Skin of body (tissue), 2 donors: Measurements from ENCODE around the gene OR10H4. TPM values are rescaled to one million over a fixed set of nuclear protein-coding genes. Genes with fewer than 3 reads are reported as not detected.
"Not testable (repeated sequence)": the region's sequence is repeated elsewhere in the genome, so short reads cannot be mapped to it uniquely, and the experiment has no call there.

Experiments
- DNase-seq: peaks from one replicate; lab custom pipeline; 2025; lab: John Stamatoyannopoulos, UW
- total RNA-seq: library from RNA; depleted of rRNA; stranded (reverse); fragments of >200 nt; gene quantifications from one replicate; pipeline ENCODE4 v1.2.3, GENCODE V29; 2014

The OR10H4 gene
- total RNA-seq, 1 donor from 2014 or later = not detected

DNA sequence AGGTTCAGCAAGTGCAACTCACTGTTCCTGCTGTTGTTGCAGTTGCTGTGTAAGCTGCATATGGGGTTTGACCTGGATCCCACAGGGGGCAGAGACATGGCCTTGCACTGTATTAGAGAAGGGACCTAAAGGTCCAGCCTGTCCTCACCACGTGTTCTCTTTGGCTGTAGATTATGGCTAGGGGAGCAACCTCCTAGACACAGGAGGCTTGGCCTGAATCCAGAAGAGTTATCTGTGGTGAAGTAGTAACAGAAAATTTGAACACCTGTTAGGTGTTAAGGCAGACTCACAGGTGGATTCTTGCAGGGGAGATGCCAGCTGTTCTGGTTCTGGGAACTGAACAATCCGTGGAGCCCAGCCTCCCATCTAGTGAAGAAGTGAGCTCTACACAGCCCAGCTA, 11.0 kb upstream of the OR10H4 start:
- DNase-seq = no peak

- no peak for DNase-seq
These were observed 4.4 kb upstream of the OR10H4 start for GRCh38 chr19:15944401-15944800.

DNA sequence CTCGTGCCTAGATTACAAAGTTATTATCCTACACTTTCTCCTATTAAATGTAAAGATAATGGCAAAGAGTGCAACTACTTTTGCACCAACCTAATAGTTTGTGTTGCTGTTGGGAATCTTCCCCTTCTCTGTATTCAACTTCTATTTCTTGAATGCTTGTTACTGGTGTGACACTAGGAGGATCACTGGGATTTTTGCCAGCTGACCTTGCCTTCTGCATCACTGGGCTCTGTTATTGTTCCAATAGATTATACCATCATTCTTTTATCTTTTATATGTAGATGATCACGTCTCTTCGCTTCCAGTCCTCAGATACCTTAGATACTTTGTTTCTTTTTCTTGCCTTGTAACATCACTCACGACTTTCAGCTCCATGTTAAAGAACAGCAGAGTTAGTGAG, 3.5 kb upstream of the OR10H4 start:
- no peak for DNase-seq

DNA sequence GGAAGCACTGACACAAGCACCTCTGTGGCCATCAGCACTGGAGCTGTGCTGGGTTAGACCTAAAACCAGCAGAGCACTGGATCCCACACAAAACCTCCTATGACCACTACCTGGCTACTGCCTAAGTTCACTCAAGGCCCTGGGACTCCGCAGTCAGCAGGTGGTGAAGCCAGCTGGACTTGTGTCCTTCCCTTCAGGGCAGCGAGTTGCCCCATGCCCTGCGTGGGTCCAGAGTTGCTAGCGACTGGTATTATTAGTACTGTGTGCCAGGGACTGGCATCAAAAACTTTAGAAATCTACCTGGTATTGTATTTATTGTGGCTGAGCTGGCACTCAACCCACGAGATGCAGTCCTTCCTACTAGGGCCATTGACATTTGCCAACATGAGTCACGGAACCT, 6.0 kb downstream of the OR10H4 start:
- no peak for DNase-seq

DNA sequence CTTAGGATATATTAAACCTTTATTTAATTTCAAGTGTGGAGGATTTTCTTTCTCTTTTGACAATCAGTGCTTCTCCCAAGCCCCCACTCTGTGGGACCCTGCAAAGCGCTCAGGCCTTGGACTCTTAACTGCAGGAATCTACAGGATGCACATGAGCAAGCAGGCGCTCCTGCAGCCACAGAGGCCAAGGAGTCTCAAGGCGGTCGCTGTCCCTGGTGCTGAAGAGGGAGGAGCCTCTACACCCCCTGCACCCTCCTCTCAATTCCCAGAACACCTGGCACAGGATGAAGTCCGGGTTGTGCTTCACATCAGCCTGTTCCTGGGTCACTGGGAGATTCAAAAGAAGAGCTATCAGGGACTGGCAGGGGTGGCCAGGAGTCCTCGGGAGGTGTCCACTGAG, 13.5 kb downstream of the OR10H4 start:
- no peak for DNase-seq

DNA sequence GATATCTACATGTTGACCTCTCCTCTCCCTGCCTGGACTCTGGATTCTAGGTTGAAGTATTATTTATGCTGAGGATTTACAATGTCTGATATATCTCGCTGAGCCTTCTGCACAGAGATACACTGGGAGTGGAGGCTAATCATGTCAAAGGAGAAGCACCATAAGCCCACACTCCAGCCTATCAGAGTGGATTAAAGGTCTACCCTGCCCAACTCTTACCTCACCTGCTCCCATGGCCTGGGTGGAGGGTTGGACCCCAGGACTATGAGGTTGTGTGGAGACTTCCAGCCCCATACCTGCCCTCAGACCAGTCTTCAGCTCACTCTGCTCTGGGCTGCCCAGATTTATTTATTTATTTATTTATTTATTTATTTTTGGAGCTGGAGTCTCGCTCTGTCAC, 15.4 kb downstream of the OR10H4 start:
- DNase-seq = no peak

GRCh38 chr19:15971224-15971780, 22.5 kb downstream of the OR10H4 start:
- no peak for DNase-seq

- DNase-seq = not testable (repeated sequence)
These were observed 23.2 kb downstream of the OR10H4 start for GRCh38 chr19:15972043-15972442.

DNA sequence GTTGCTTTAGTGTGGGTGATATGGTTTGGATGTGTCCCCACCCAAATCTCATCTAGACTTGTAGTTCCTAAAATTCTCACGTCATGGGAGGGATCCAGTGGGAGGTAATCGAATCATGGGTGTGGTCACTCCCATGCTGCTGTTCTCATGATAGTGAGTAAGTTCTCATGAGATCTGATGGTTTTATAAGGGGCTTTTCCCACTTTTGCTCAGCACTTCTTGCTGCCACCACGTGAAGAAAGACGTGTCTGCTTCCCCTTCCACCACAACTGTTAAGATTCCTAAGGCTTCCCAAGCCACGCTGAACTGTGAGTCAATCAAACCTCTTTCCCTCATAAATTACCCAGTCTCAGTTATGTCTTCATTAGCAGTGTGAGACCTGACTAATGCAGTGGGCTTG, 26.0 kb downstream of the OR10H4 start:
- DNase-seq = no peak

GRCh38 chr19:15976836-15977689, 28.3 kb downstream of the OR10H4 start:
- DNase-seq = no peak

DNA sequence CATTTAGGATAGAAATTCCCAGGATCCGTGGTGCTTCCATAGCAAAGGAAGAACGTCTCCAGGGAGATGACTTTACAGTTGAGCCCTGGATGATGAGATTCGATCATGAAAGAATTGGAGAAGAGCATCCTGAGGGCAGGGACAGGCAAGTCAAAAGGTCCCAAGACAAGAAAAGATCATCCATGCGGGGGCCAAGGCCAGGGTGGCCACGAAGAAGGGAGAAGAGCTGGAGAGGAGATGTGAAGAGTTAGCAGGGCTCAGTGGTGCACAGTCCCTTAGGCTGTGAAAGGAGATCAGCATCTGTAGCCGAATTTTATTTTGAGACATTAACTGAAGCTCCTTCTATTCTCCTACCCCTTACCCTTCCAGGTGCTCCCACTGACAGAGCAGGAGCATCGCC, 28.9 kb downstream of the OR10H4 start:
- DNase-seq = no peak

DNA sequence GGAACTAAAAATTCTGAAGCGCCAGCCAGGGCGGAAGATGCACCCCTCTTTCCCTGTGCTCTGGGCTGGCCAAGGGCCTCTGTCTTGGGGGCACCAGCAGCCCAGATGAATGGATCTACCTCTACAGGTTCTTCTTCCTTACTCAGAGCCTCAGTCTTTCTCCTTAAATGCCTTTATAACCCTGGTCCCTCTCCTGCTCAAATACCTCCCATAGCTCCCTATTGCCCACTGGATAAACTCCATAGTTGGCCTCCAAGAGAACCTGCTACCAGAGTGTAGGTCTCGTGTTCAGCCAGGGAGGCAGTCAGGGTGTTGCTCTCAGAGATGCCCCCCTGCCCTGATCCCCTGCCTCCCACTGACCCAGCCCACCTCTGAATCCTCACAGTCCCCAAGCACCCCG, 30.5 kb downstream of the OR10H4 start:
- DNase-seq = no peak

DNA sequence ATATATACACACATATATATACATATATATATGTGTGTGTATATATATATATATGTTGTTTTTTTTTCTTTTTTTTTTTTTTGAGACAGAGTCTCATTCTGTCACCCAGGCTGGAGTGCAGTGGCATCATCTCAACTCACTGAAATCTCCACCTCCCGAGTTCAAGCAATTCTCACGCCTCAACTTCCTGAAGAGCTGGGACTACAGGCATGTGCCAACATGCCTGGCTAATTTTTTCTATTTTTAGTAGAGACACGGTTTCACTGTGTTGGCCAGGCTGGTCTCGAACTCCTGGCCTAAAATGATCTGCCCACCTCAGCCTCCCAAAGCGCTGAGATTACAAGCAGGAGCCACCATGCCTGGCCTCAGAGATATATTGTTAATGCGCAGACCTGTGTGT, 37.0 kb downstream of the OR10H4 start:
- not testable (repeated sequence) for DNase-seq

DNA sequence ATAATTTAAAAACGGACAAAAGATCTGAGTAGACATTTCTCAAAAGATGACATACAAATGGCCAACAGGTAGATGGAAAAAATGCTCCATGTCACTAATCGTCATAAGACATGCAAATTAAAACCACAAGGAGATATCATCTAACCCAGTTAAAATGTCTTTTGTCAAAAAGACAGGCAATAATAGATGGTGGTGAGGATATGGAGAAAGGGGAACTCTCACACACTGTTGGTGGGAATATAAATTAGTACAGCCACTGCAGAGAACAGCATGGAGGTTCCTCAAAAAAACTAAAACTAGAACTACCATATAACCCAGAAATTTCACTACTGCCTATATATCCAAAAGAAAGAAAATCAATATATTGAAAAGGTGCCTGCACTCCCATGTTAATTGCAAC, 37.9 kb downstream of the OR10H4 start:
- no peak for DNase-seq

- no peak for DNase-seq
These were observed 41.1 kb downstream of the OR10H4 start for GRCh38 chr19:15989889-15990288.

GRCh38 chr19:15991602-15992001, 42.8 kb downstream of the OR10H4 start:
- DNase-seq = no peak

- DNase-seq = no peak
These were observed 43.2 kb downstream of the OR10H4 start for GRCh38 chr19:15992014-15992413.

GRCh38 chr19:15995536-15995935, 46.7 kb downstream of the OR10H4 start:
- DNase-seq = no peak

GRCh38 chr19:15998166-15998565, 49.4 kb downstream of the OR10H4 start:
- no peak for DNase-seq
